Muscle of arm (tissue), 12 donors: ENCODE data around the gene PDK2. TPM values are rescaled to one million over a fixed set of nuclear protein-coding genes. Genes with fewer than 3 reads are reported as not detected.

Experiments used
- DNase-seq: peaks from one replicate; pipeline ENCODE4 v3.0.0-alpha.2; 2013
- polyA plus RNA-seq, 12 donors: library from polyadenylated mRNA; unstranded; fragments of 120-200 nt; gene quantifications; one replicate each; pipeline ENCODE4 v1.2.1, GENCODE V29; 2013; ENCODE audit not compliant: insufficient read length in 12 of 12

Gene PDK2
- polyA plus RNA-seq, 12 donors: 43.9 to 100 (median 57.3) TPM; not detected in 1

DNA sequence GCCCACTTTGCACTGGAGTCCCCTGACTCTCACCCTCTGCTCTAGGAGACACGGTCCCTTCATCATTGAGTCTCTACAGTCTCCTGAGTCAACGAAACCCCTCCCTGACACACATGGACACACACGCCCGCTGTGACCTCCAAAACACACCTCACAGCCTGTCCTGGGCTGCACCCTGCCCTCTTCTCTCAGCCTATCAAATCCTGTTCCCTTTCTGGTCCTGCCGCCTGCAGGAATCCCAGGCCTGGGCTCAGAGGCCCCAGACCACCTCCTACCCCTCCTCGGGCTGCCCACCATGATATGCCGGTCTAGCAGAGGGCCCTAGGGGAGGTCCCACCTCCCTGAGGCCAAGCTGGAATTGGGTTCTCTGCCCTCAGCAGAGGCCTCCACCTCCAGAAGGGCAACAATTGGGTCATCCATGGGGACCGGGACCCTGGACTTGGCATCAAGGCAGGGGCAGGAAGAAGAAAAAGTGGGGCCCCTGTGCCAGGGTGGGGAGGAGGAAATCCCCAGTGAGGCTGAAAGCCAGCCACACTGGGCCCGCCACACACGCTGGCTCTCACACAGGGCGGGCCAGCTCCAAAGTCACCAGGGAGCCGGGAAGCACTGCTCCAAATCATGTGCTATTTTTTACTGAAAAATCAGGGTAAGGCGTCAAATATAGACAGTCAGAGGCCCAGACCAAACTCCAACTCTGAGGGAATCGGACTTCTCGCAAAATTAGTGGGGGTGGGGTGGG lies 51.9 kb downstream of the PDK2 start:
- DNase-seq: no peak

DNA sequence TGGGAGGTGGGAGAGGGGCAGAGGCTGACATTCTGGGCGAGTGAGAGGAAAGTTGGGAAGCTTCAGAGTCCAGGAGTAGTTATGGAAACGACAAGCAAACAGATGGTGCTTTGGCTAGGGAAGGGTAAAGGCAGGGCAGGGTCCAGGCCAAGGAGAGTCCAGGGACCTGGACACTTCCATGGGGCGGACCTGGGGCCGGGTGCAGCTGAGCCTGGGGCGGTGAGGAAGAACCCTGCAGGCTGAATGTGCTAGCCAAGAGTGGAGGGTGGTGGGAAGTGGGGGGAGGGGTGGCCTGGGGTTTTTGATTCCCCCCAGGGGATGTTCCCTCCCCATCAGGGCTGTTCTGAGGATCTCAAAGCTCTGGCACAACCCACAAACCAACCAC lies 52.7 kb downstream of the PDK2 start:
- DNase-seq: peak; percentile 70

DNA sequence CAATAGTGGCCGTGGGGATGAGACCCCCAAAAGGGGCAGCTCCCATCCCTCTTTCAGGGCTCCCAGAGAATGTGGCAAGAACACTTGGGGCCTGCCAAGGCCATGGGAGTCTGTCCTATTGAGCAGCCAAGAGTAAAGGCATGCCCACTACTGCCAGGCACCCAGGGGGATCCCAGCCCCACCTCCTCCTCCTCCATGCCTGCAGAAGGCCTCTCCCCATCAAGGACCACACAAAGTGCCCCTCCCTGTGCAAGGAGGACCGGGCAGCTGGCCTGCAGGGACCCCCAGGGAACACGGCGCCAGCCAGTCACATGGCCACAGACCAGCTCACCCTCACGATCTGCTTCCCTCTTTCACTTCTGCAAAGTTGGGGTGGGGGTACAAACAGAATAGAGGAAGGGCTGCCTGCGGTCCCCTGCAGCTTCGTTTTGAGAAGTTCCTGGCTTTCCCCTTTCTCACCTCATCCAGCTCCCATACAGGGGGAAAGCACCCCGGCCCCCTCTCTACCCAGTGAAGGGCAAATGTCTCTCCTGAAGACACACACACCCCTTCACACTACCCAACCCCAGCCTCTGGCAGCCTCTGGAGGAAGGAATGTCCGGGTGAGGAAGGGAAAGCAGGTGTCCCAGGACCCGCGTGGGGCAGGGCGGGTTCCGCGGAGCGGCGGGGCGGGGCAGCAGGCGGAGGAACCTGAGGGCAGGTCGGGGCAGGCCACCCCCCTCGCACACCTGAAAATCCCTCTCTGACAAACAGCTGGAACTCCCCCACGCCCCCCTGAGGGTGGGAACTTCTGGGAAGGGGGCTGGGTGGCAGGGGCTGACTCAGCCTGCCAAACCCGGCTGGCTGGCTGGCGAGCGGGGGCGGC lies 53.3 kb downstream of the PDK2 start:
- DNase-seq: no peak

DNA sequence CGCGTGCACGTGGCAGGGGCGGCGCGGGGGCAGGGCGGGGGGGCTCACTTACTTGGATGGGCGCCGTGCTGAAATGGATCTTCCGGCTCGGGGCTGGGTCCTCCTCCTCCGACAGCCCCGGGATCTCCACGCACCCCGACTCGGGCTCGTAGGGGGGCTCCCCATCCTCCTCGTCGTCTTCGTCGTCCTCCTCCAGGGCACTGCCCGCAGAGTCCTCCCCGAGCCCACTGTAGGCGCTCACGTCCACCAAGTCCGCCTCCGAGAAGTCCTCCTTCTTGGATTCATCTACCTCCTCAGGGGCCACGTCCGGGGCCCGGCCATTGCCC lies 53.9 kb downstream of the PDK2 start:
- no peak for DNase-seq

DNA sequence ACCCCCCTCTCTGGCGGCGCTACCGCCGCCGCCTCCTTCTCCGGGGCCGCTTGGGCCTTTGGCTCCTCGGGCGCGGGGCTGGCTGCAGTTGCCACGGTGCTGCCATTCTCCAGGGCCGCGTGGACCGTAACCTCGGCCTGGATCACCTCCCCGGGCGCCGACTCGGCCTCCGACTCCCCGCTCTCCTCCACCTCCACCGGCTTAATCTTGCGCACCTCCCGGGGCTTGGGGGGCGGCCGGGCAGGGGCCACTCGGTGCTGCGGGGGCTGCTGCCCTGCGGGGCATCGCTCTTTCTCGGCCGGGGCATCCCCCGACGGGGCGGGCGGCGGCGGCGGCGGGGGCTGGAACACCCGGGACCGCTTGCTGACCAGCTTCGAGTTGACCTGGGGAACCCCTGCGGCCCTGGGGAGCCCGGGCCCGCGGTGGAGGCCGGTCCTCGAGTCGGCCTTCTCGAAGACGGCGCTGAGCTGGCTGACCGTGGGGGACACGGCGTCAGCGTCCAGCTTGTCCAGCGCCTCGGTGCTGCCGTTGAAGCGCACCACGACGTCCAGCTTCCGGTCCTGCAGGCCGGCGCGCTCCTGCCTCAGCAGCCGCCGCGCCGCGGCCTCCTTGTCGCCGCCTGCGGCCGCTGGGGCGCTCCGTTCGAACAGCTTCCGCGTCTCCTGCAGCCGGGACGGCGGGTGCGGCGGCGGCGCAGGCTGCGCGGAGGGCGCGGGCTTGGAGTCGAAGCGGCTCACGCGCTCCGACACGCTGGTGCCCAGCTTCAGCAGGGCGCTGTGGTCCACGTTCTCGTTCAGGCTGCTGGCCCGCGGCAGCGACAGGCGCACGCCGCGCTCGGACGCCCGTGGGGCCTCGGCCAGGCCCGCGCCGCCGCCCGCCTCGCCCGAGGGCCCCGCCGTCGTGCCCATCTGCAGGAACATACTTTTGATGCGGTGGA lies 54.5 kb downstream of the PDK2 start:
- DNase-seq: no peak

DNA sequence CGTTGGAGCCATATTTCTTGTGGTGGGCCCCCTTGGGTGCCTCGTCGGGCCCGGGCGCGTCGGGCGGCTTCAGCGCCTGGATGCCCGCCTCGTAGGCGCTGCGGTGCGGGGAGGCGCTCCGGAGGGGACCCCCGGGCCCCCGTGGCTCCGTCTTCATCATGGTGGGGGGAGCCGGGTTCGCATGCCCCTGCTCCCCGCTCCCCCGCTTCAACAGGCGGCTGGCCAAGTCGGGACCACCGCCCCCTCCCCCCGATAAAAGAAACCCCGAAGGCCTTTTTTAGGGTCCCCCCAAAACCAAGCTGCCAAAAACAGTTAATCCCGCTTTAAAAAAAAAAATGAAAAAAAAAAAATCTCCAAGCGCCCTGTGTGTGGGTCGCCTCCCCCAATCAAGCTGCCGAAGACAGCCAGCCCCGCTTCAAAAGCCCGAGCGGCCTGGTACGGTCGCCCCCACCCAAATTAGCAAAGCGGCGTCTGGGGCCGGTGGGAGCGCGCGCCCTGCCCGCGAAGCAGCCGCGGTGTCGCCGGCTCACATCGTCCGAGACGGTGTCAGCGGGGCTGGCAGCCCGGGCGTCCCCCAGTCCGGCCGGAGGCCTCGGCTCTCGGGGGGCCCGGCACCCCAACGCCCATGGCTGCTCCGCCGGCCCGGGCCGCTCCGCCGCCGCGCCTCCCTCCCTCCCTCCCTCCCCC lies 55.3 kb downstream of the PDK2 start, which contains the start of gene PPP1R9B:
Gene PPP1R9B (minus strand): TSS at position 324 of the 687 bp plus-strand sequence. CDS start 164 bp downstream, at position 160.
- DNase-seq: no peak

DNA sequence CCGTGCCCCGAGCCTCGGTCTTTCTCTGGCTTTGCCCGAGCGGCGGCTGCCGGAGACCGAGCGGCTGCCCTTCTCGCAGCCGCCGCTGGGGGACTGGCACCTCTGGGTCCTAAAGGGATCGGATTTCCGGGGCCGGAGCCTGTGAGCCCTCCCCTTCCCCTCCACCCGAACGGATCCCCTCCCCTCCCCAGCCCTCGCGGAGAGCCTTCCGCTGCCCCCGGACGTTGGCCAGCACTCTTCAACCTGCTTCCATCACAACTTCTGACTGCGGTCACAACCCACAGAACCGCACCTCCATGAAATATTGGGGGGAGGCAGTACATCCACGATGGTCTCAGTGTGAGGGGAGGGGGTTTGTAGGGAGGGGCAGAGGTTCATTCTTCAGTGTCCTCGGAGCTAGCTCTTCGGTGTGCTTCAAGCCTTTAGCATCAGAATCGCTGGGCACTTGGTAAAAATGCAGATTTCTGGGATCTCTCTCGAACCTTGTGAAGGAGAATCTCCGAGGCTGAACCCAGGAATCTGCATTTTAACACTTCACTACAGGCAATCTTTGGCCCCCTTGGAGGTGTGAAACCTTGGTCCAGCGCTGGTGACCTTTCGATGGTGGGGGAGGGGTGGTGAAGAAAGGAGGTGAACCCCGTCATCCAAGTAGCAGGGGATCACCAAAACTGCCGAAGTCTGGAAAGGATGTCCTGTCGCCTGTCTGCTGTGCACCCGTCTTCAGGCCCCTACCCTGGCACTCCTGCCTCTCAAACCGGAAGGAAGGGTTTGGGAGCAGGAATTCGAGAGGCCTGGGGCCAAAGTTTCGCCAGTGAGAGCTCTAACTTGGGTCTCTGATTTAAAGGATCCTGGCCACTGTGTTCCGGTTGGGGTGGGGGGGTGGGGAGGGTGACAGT lies 56.1 kb downstream of the PDK2 start:
- peak; percentile 93 for DNase-seq

DNA sequence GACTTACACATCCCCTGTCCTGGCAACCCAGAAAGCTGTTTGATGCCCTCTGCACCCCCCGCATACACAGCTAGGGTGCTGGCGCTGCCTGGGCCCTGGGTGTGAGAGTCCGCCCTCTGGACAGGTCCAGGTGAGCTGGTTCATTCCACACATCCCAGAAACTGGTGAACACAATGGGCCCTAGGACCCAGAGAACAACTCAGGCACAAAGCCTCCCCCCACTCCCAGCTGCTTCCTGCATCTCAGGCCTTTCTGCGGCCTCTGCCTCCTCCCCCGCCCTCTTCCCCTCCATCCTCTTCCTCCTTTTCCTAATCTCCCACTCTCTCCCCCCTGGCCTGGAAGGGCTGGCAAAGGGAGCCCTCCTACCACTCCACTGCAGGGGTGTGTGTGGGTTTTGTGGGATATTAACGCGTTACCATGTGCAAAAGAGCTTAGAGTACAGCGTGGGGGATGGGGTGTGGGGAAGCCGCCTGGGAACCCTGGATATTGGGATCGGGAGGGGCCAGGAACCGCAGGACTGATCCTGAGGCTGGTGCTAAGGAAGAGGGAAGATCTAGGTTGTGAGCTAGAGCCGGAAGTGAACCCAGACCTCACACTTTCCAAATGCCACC lies 56.9 kb downstream of the PDK2 start:
- peak; percentile 92 for DNase-seq

DNA sequence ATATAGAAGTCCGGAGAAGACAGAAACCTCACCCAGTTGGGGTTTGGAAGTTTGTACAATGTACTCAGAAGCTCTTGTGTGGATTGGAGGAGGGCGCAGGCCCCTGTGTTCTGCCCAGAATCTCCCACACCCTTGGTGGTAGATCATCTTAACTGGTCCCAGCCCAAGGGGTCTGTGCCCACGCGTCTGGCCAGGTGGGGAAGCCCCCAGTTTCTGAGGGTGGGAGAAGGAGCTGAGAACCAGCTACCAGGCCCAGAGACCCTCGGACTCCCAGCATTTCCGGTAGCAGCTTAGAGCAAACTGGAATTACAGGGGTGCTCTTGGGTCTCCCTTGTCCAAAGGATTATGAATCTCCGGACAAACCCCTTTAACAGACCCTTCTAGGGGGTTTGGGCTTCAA lies 57.6 kb downstream of the PDK2 start:
- no peak for DNase-seq

DNA sequence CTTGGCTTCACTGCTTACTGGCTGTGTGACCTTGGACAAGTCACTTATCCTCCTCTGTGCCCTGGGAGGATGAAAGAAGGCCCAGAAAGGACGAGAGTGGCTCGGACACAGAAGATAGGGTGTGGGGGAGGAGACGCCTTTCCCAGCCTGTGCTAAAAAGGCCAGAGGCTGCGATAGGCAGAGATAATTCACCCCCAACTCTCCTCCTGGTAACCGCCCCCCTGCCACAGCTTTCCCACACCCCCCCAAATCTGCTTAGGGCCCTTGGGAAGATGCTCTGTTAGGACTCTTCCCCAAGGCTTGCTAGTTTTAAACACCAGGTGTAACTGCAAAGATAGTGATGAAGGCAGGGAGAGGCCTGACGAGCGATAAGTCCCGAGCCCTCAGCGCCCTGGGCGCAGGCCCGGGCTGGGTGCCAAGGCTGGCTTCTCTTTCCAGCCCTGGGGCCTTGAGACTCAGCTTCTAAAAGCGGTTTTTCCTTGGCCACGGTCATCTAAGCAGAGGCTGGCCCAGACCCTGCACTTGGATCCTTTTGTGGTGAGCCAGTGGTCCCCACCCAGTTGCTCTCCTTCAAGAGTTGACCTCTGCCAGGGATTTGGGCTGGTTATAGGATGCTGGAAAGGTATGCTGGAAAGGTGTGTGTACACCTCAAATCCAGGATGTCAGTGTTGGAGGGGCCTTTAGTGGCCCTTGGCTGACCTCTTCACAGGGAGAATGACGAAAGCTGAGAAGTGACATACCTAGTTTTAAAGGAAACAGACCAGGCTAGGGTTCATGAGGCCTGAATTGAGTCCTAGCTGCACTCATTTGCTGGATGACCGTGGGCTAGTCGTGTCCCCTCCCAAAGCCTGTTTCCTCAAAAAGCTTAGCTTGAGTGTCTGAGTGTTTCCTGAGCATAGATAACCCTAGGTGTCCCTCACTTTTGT lies 58.8 kb downstream of the PDK2 start:
- DNase-seq: no peak

DNA sequence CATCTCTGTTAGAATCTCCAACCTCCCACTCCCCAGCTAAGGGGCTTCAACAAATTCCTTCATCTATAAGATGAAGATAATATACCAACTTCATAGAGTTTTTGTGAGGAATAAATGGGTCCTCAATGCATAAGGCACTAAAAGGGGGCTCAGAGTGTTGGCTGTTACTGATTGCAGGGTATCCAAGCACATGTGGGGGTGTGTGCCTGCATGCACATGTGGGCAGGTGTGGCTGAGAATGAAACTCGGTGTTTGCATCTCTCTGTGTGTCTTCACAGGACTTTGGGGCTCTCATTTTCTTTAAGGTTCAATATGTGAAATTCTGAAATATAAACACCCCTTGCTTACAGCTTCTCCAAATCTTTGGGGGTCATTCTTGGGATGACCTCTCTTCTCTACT lies 59.5 kb downstream of the PDK2 start:
- no peak for DNase-seq

DNA sequence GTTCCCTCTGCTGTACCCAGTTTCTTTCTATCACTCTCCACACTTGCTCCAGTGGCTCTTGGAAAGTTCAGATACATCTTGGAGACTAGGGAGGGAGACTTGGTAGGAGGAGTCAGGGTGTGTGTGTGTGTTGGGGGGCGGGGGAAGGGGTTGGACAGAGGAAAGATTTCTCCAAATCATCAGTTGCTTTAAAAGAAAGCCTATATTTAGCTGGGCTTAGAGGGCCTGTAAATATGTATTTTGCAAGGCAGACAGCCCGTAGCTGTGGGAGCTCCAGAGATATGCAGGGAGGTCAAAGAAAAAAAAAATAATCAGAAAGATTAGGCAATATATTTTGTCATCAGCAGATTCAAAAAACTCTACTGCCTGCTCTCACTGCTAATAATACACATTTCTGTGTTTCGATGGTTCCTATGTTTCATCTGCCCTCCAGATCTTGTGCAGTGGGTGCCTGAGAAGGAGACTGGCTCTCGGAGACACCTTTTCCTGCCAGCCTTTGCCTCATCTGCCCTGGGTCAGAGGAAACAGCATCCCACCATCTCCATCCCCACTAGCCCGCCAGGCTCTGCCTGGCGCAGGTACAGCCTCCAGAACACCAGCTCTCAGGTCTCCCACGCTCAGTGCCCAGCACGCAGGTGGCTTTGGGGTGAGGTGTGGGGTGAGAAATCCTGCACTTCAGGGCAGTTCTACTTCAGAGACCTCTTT lies 60.1 kb downstream of the PDK2 start:
- DNase-seq: no peak

DNA sequence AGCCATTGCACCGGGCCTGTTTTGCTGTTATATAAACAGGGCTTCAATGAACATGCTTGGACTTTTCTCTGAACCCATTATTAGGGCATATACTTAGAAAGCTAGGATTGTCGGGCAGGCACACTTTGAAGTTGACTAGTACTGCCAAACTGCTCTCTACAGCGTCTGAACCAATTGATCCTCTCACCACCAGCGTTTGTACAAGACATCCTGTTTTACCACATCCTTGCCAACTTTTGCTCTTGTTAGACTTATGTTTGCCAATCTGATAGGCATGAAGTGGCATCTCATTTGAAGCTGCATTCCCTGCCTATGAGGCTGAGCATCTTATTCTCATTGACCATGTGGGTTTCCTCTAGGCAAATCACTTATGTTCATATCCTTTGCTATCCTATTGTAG lies 62.7 kb downstream of the PDK2 start:
- DNase-seq: no peak

DNA sequence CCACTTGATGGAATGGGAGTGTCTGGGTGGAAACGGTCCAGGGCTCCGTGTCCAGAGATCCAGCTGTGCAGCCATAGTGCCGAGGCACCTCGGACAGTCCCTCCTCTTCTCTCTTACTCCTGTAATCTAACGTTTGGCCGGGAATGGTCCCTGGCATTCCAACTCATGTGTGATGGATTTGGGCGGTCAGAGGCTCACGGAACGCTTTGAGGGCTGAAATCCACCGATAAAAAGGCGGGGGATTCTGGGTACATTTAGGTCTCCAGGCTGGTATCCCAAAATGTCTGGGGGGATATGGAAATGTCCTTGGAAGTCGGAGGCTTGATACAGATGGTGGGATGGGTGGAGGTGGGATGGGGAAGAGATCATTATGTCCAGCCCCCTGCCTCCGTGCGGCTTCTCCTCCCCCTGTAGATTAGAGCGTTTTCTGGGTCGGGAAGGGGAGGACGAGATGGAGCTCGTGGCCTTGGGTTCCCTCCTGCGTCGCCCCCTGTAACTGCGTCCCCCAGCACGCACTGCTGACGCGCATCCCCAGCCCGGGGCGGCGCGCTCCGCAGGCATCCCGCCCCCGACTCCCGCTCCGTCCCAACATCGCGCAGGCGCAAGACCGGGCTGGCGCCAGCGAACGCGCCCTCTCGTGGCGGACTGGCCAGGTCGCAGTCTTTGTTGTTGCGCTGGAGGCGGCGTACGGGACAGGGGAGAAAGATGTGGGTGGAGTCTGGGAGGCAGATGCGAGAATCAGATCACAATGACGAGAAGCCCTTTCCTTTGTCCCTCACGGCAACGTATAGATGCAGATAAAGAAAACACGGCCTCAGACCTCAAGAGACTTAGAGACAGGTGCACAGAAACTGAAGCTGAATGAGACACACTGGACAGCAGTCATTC lies 66.1 kb downstream of the PDK2 start:
- DNase-seq: peak; percentile 96
